HepG2 (cell line): ENCODE measurements around the gene AZU1. TPM values are rescaled to one million over a fixed set of nuclear protein-coding genes. Genes with fewer than 3 reads are reported as not detected.

Experiments used
- ATAC-seq: fragments of 200-7000 bp; cut with Tn5 transposase; 3 replicates; pipeline ENCODE4 v1.9.1; 2020; ENCODE audit warnings: mild to moderate bottlenecking, moderate library complexity
- BruUV-seq: library from RNA; stranded (reverse); fragments of 400-500 nt; replicated peaks from 2 replicates; lab custom pipeline; 2021; lab: Mats Ljungman, UMichigan
- CTCF ChIA-PET: fragments of 300-600 bp; formaldehyde crosslinking; extraction: SDS; loops from one replicate; lab custom pipeline; 2021; ENCODE audit warnings: low total read pairs, inconsistent platforms, low intra/inter-chr PET ratio; lab: Yijun Ruan, JAX
- POLR2A ChIA-PET: fragments of 350-600 bp; sonication (Branson Sonifier 250); formaldehyde crosslinking; loops from one replicate; lab custom pipeline; 2020; ENCODE audit warnings: antibody characterized with exemption, inconsistent platforms; lab: Yijun Ruan, JAX
- DNase-seq: peaks from one replicate; pipeline ENCODE4 v3.0.0-alpha.2; 2015; ENCODE audit warnings: low spot score
- FAIRE-seq: peaks from 3 replicates; lab custom pipeline; 2011; peaks lifted over from hg19 to GRCh38; lab: Jason Lieb, UNC
- H2AFZ ChIP-seq: one replicate; pipeline ENCODE4 v1.6.1; 2011; ENCODE audit warnings: low read length, inconsistent platforms
- H3K27ac ChIP-seq: fragments of 300-600 bp; 3 replicates; pipeline ENCODE4 v1.8.0; 2011; ENCODE audit warnings: mixed run types, mild to moderate bottlenecking, mixed read lengths, low read length, inconsistent platforms; ENCODE audit not compliant: insufficient read depth; ENCODE audit errors: extremely low read length
- H3K27me3 ChIP-seq, 2 experiments: fragments of 200-600 bp in 1 of 2; 2 replicates in 1 of 2; 3 replicates in 1 of 2; pipeline versions ENCODE4 v1.6.0 to v1.8.0; 2011; ENCODE audit warnings: low read length in 2 of 2, mild to moderate bottlenecking in 2 of 2, moderate library complexity in 2 of 2, inconsistent platforms in 1 of 2; ENCODE audit not compliant: insufficient read depth in 2 of 2, control insufficient read depth in 1 of 2
- H3K36me3 ChIP-seq, 2 experiments: fragments of 200-600 bp in 1 of 2; replicated peaks in 1 of 2; 2 replicates in 1 of 2; 3 replicates in 1 of 2; pipeline versions ENCODE4 v1.5.1 to v1.8.0; 2011; ENCODE audit warnings: low read length in 2 of 2, inconsistent platforms in 1 of 2; ENCODE audit not compliant: insufficient read depth in 2 of 2, control insufficient read depth in 1 of 2
- H3K4me1 ChIP-seq: 2 replicates; pipeline ENCODE4 v1.5.1; 2012; ENCODE audit warnings: low read length, inconsistent platforms; ENCODE audit not compliant: insufficient read depth
- H3K4me2 ChIP-seq: 2 replicates; pipeline ENCODE4 v1.6.0; 2011; ENCODE audit warnings: low read depth, low read length, inconsistent platforms
- H3K4me3 ChIP-seq, 3 experiments: fragments of 200-600 bp in 1 of 3; sonication (generic), shearing (Covaris generic) in 1 of 3; replicated peaks in 1 of 3; 2 replicates each; pipeline ENCODE4 v1.5.1; 2011 to 2016; ENCODE audit warnings: low read length in 3 of 3, inconsistent platforms in 2 of 3, low read depth in 2 of 3, mild to moderate bottlenecking in 2 of 3, control low read depth in 1 of 3, mixed read lengths in 1 of 3; ENCODE audit not compliant: insufficient read depth in 1 of 3
- H3K79me2 ChIP-seq: one replicate; pipeline ENCODE4 v1.6.1; 2011; ENCODE audit warnings: low read length, inconsistent platforms; ENCODE audit not compliant: insufficient read depth
- H3K9ac ChIP-seq: 2 replicates; pipeline ENCODE4 v1.6.0; 2011; ENCODE audit warnings: mild to moderate bottlenecking, low read depth, low read length, inconsistent platforms; ENCODE audit not compliant: insufficient read depth
- H3K9me3 ChIP-seq: 2 replicates; pipeline ENCODE4 v1.5.1; 2012; ENCODE audit warnings: mild to moderate bottlenecking, low read length
- H4K20me1 ChIP-seq: 2 replicates; pipeline ENCODE4 v1.6.0; 2011; ENCODE audit warnings: inconsistent platforms, mild to moderate bottlenecking, low read length, moderate library complexity; ENCODE audit not compliant: insufficient read depth
- AGO2 ChIP-seq: fragments of 200-400 bp; formaldehyde crosslinking; optimal IDR thresholded peaks from 2 replicates; pipeline ENCODE3; 2017; ENCODE audit warnings: mild to moderate bottlenecking, low read depth, low read length, moderate library complexity
- AKAP8 ChIP-seq: sonication (generic); formaldehyde crosslinking; IDR thresholded peaks from 2 replicates; pipeline ENCODE4 v1.5.1; 2020; ENCODE audit warnings: mild to moderate bottlenecking, missing genetic modification reagents
- DMAP1 ChIP-seq: IDR thresholded peaks from 2 replicates; pipeline ENCODE4 v1.6.1; 2016
- ELF4 ChIP-seq: sonication (generic); formaldehyde crosslinking; IDR thresholded peaks from 2 replicates; pipeline ENCODE4 v1.5.0; 2020; ENCODE audit warnings: missing genetic modification reagents, mild to moderate bottlenecking, moderate library complexity, borderline replicate concordance
- GZF1 ChIP-seq: sonication (generic); formaldehyde crosslinking; IDR thresholded peaks from 2 replicates; pipeline ENCODE4 v1.5.1; 2020; ENCODE audit warnings: mild to moderate bottlenecking, missing genetic modification reagents
- HOXA9 ChIP-seq: sonication (generic); formaldehyde crosslinking; IDR thresholded peaks from 2 replicates; pipeline ENCODE4 v1.8.1; 2022; ENCODE audit warnings: missing genetic modification reagents, mild to moderate bottlenecking, moderate library complexity, borderline replicate concordance
- NRL ChIP-seq: sonication (generic); formaldehyde crosslinking; IDR thresholded peaks from 2 replicates; pipeline ENCODE4 v1.5.0; 2020; ENCODE audit warnings: missing genetic modification reagents, mild to moderate bottlenecking, moderate library complexity, borderline replicate concordance
- PITX1 ChIP-seq: sonication (generic); formaldehyde crosslinking; IDR thresholded peaks from 2 replicates; pipeline ENCODE4 v1.5.1; 2020; ENCODE audit warnings: mild to moderate bottlenecking, missing genetic modification reagents
- POLR2A ChIP-seq, 2 experiments: IDR thresholded peaks; 2 replicates each; pipeline ENCODE4 v1.6.1; 2011; ENCODE audit warnings: low read depth in 2 of 2, low read length in 2 of 2, mild to moderate bottlenecking in 1 of 2, moderate library complexity in 1 of 2; ENCODE audit not compliant: insufficient read depth in 1 of 2
- RBFOX2 ChIP-seq: fragments of 200-400 bp; formaldehyde crosslinking; IDR thresholded peaks from 2 replicates; pipeline ENCODE4 v1.6.1; 2017; ENCODE audit warnings: low read depth, mild to moderate bottlenecking, low read length
- RBM22 ChIP-seq: fragments of 200-400 bp; formaldehyde crosslinking; optimal IDR thresholded peaks from 2 replicates; pipeline ENCODE3; 2017; ENCODE audit warnings: mild to moderate bottlenecking, low read length, moderate library complexity
- SMAD1 ChIP-seq: sonication (generic); formaldehyde crosslinking; IDR thresholded peaks from 2 replicates; pipeline ENCODE4 v1.4.0; 2020; ENCODE audit warnings: missing genetic modification reagents, low read depth, mild to moderate bottlenecking, borderline replicate concordance
- SNAI1 ChIP-seq: sonication (generic); formaldehyde crosslinking; IDR thresholded peaks from 2 replicates; pipeline ENCODE4 v1.5.0; 2020; ENCODE audit warnings: mild to moderate bottlenecking, missing genetic modification reagents, borderline replicate concordance
- ZBTB21 ChIP-seq: sonication (generic); formaldehyde crosslinking; IDR thresholded peaks from 2 replicates; pipeline ENCODE4 v1.4.0; 2020; ENCODE audit warnings: missing genetic modification reagents
- ZNF264 ChIP-seq: sonication (generic); formaldehyde crosslinking; IDR thresholded peaks from 2 replicates; pipeline ENCODE4 v1.4.0; 2020; ENCODE audit warnings: missing genetic modification reagents
- ZNF546 ChIP-seq: sonication (generic); formaldehyde crosslinking; conservative IDR thresholded peaks from 2 replicates; pipeline ENCODE4 v1.8.1; 2023; ENCODE audit warnings: mild to moderate bottlenecking, missing genetic modification reagents
- ZNF598 ChIP-seq: sonication (generic); formaldehyde crosslinking; IDR thresholded peaks from 2 replicates; pipeline ENCODE4 v1.5.1; 2020; ENCODE audit warnings: mild to moderate bottlenecking, missing genetic modification reagents, borderline replicate concordance
- ZNF75D ChIP-seq: sonication (generic); formaldehyde crosslinking; IDR thresholded peaks from 2 replicates; pipeline ENCODE4 v1.8.1; 2023; ENCODE audit warnings: missing genetic modification reagents, mild to moderate bottlenecking, borderline replicate concordance
- ZNF773 ChIP-seq: sonication (generic); formaldehyde crosslinking; IDR thresholded peaks from 2 replicates; pipeline ENCODE4 v1.4.0; 2020; ENCODE audit warnings: missing genetic modification reagents, borderline replicate concordance
- WGBS: methylation state at CpG from one replicate; pipeline ENCODE4 v1.1.6; 2017; ENCODE audit warnings: low lambda C conversion rate; 5-methylcytosine and 5-hydroxymethylcytosine counted together
- in situ Hi-C: cut with HindIII; loops from 2 replicates; pipeline ENCODE4 v1.10.0; 2017; ENCODE audit warnings: low pct_unique_long_range_greater_than_20kb; ENCODE audit not compliant: extremely low pct_ligation_motif_present
- intact Hi-C: fragments of 100-400 bp; cut with micrococcal nuclease; formaldehyde crosslinking; loops from one replicate; pipeline ENCODE4 v1.10.0; 2022; ENCODE audit not compliant: unreplicated experiment
- polyA plus RNA-seq, 8 experiments: library from polyadenylated mRNA; depleted of rRNA in 3 of 8; stranded (reverse) in 7 of 8; unstranded in 1 of 8; fragments of >200 nt; fragmentation: Illumina TruSeq in 4 of 8; extraction: Trizol in 4 of 8; gene quantifications; 2 replicates each; pipeline versions ENCODE4 v1.2.1 to v1.2.3, GENCODE V29; 2011 to 2016; ENCODE audit warnings: low read depth in 4 of 8, missing spikeins in 1 of 8, mixed read lengths in 1 of 8; ENCODE audit not compliant: insufficient read depth in 1 of 8
- total RNA-seq, 5 experiments: library from RNA; depleted of rRNA; stranded (reverse); fragments of >200 nt; fragmentation: Illumina TruSeq; extraction: Trizol; gene quantifications; 2 replicates each; pipeline ENCODE4 v1.2.3, GENCODE V29; 2016; ENCODE audit warnings: low read depth in 1 of 5
- TF ChIP-seq, protein P1 (sequence below): sonication (generic); formaldehyde crosslinking; IDR thresholded peaks from 2 replicates; pipeline ENCODE4 v1.8.1; 2023; ENCODE audit warnings: mild to moderate bottlenecking, missing genetic modification reagents, borderline replicate concordance
- TF ChIP-seq, protein P2 (sequence below): sonication (generic); formaldehyde crosslinking; IDR thresholded peaks from 2 replicates; pipeline ENCODE4 v1.9.0; 2022; ENCODE audit warnings: missing genetic modification reagents, mild to moderate bottlenecking, borderline replicate concordance
- TF ChIP-seq, protein P3 (sequence below): sonication (generic); formaldehyde crosslinking; conservative IDR thresholded peaks from 2 replicates; pipeline ENCODE4 v1.5.0; 2020; ENCODE audit warnings: missing genetic modification reagents

AZU1 gene
- total and polyA plus RNA-seq, 2 of the 13 experiments (the other 11 are each of a cell fraction or from before 2014, with no cell fraction given), result not detected

DNA sequence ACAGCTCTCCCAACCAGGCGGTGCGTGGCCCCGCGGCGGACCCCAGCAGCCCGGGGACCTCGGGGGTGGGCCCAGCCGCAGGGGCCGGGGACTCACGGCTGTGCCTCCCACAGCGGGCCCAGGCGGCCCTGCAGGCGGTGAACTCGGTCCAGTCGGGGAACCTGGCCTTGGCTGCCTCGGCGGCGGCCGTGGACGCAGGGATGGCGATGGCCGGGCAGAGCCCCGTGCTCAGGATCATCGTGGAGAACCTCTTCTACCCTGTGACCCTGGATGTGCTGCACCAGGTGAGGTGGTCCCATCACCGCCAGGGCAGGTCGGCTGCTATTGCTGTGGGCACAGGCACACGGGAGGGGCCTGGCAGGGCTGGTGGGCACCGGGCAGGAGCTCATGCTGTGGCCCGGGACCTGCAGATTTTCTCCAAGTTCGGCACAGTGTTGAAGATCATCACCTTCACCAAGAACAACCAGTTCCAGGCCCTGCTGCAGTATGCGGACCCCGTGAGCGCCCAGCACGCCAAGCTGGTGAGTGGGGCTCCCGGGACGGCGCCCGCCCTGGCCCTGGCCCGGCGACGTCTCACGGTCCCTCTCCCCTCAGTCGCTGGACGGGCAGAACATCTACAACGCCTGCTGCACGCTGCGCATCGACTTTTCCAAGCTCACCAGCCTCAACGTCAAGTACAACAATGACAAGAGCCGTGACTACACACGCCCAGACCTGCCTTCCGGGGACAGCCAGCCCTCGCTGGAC is 23.0 kb upstream of the AZU1 start:
- peaks cover 30% of the 10 kb centered on the region for H3K4me1 ChIP-seq
- no TSS peak for BruUV-seq
- H3K4me3 ChIP-seq, result no peak overlapping the region
- peaks cover 78% of the 10 kb centered on the region for H3K79me2 ChIP-seq
- POLR2A ChIA-PET, result no interaction called here
- H3K9me3 ChIP-seq, result no peaks in the 10 kb centered on the region
- intact Hi-C loops, result no loop called here
- H3K27me3 ChIP-seq, result no peaks in the 10 kb centered on the region
- FAIRE-seq, result no peak
- no peak overlapping the region for H2AFZ ChIP-seq
- H3K9ac ChIP-seq, result no peak overlapping the region
- WGBS, result 96% methylated on average over 16 of the region's 53 CpGs
- H4K20me1 ChIP-seq, result peaks cover 88% of the 10 kb centered on the region
- TF ChIP-seq SNAI1 (CRISPR knock-in tag) (no peak), AGO2 (peak; percentile 25), ZNF75D (CRISPR knock-in tag) (no peak), RBFOX2 (peak; percentile 19), ZNF264 (CRISPR knock-in tag) (no peak), ZNF546 (CRISPR knock-in tag) (no peak), POLR2A (IDR thresholded peaks at IDR 0.05; ENCODE audit: insufficient read depth in 1 of 2, low read depth in 2 of 2, low read length in 2 of 2) (peak; percentile 15 to 30; a peak in 2 of 4 replicates), SMAD1 (CRISPR knock-in tag) (no peak), AKAP8 (CRISPR knock-in tag) (no peak), RBM22 (peak; percentile 8), PITX1 (CRISPR knock-in tag) (no peak), HOXA9 (CRISPR knock-in tag) (no peak), NRL (CRISPR knock-in tag) (no peak), ZNF598 (CRISPR knock-in tag) (no peak), ZNF773 (CRISPR knock-in tag) (no peak), DMAP1 (CRISPR knock-in tag) (no peak), GZF1 (CRISPR knock-in tag) (no peak), ZBTB21 (no peak), ELF4 (CRISPR knock-in tag) (no peak)
- TF ChIP-seq, protein P1, sequence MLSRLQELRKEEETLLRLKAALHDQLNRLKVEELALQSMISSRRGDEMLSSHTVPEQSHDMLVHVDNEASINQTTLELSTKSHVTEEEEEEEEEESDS (CRISPR knock-in tag), result no peak
- TF ChIP-seq, protein P2, sequence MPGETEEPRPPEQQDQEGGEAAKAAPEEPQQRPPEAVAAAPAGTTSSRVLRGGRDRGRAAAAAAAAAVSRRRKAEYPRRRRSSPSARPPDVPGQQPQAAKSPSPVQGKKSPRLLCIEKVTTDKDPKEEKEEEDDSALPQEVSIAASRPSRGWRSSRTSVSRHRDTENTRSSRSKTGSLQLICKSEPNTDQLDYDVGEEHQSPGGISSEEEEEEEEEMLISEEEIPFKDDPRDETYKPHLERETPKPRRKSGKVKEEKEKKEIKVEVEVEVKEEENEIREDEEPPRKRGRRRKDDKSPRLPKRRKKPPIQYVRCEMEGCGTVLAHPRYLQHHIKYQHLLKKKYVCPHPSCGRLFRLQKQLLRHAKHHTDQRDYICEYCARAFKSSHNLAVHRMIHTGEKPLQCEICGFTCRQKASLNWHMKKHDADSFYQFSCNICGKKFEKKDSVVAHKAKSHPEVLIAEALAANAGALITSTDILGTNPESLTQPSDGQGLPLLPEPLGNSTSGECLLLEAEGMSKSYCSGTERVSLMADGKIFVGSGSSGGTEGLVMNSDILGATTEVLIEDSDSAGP (CRISPR knock-in tag), result 0 out of 2 replicates have a peak, but pooled peaks have one; percentile 14
- TF ChIP-seq, protein P3, sequence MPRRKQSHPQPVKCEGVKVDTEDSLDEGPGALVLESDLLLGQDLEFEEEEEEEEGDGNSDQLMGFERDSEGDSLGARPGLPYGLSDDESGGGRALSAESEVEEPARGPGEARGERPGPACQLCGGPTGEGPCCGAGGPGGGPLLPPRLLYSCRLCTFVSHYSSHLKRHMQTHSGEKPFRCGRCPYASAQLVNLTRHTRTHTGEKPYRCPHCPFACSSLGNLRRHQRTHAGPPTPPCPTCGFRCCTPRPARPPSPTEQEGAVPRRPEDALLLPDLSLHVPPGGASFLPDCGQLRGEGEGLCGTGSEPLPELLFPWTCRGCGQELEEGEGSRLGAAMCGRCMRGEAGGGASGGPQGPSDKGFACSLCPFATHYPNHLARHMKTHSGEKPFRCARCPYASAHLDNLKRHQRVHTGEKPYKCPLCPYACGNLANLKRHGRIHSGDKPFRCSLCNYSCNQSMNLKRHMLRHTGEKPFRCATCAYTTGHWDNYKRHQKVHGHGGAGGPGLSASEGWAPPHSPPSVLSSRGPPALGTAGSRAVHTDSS (CRISPR knock-in tag), result no peak
- TF ChIP-seq, all 625 proteins: peak for 5
- in situ Hi-C loops, result no loop called here
- Histone ChIP-seq H3K27ac (no peak overlapping the region), H3K4me2 (no peak overlapping the region), H3K36me3 (peaks cover 52 to 93% of the 10 kb centered on the region in 2 experiments; a peak in 4 of 5 replicates)
- ATAC-seq, result no peak; the same call in 2 of the 3 replicates
- CTCF ChIA-PET, result no interaction called here
- DNase-seq, result no peak
